MM.1S (cell line): ENCODE results near the gene FPGS.

Source experiments
- DNase-seq: peaks from one replicate; pipeline ENCODE4 v3.0.0-alpha.2; 2015
- H2AFZ ChIP-seq: fragments of 300-600 bp; sonication (generic); 2 replicates; pipeline ENCODE4 v1.6.0; 2016; ENCODE audit warnings: antibody characterized with exemption, low read length
- H3F3A ChIP-seq: fragments of 300-600 bp; sonication (generic); 2 replicates; pipeline ENCODE4 v1.6.1; 2016; ENCODE audit warnings: mild to moderate bottlenecking, antibody characterized with exemption, low read length, moderate library complexity, mixed read lengths; ENCODE audit not compliant: insufficient read depth
- H3K27ac ChIP-seq: fragments of 300-600 bp; sonication (generic); 2 replicates; pipeline ENCODE4 v1.5.1; 2016; ENCODE audit warnings: mild to moderate bottlenecking, low read length
- H3K27me3 ChIP-seq: fragments of 300-600 bp; sonication (generic); replicated peaks from 2 replicates; pipeline ENCODE4 v1.6.0; 2016; ENCODE audit warnings: low read length; ENCODE audit not compliant: insufficient read depth
- H3K36me3 ChIP-seq: fragments of 300-600 bp; sonication (generic); replicated peaks from 2 replicates; pipeline ENCODE4 v1.6.1; 2016; ENCODE audit warnings: mild to moderate bottlenecking, low read length, mixed read lengths; ENCODE audit not compliant: insufficient read depth
- H3K4me1 ChIP-seq: fragments of 300-600 bp; sonication (generic); 2 replicates; pipeline ENCODE4 v1.6.1; 2016; ENCODE audit warnings: low read length, mixed read lengths
- H3K4me2 ChIP-seq: fragments of 300-600 bp; sonication (generic); 2 replicates; pipeline ENCODE4 v1.6.0; 2016; ENCODE audit warnings: low read depth, low read length
- H3K4me3 ChIP-seq: fragments of 300-600 bp; sonication (generic); 2 replicates; pipeline ENCODE4 v1.5.1; 2016; ENCODE audit warnings: low read length, mixed read lengths
- H3K79me2 ChIP-seq: fragments of 300-600 bp; sonication (generic); 2 replicates; pipeline ENCODE4 v1.6.1; 2016; ENCODE audit warnings: mixed run types, low read length, mixed read lengths
- H3K9ac ChIP-seq: fragments of 300-600 bp; sonication (generic); 2 replicates; pipeline ENCODE4 v1.6.1; 2016; ENCODE audit warnings: low read length, mixed read lengths
- H3K9me2 ChIP-seq: fragments of 300-600 bp; sonication (generic); replicated peaks from 2 replicates; pipeline ENCODE4 v1.6.1; 2016; ENCODE audit warnings: mild to moderate bottlenecking, low read length, mixed read lengths; ENCODE audit not compliant: insufficient read depth
- H3K9me3 ChIP-seq: fragments of 300-600 bp; sonication (generic); replicated peaks from 2 replicates; pipeline ENCODE4 v1.6.1; 2016; ENCODE audit warnings: mild to moderate bottlenecking, low read length, mixed read lengths; ENCODE audit not compliant: insufficient read depth
- H4K20me1 ChIP-seq: fragments of 300-600 bp; sonication (generic); 2 replicates; pipeline ENCODE4 v1.6.1; 2016; ENCODE audit warnings: mild to moderate bottlenecking, low read length, moderate library complexity, mixed read lengths; ENCODE audit not compliant: insufficient read depth
- EZH2 ChIP-seq: fragments of 300-600 bp; sonication (generic); optimal IDR thresholded peaks from 2 replicates; pipeline ENCODE3; 2017; ENCODE audit warnings: low read depth, mild to moderate bottlenecking, antibody characterized with exemption, low read length, mixed read lengths
- EZH2phosphoT487 ChIP-seq: fragments of 300-600 bp; sonication (generic); IDR thresholded peaks from 2 replicates; pipeline ENCODE4 v1.6.1; 2018; ENCODE audit warnings: antibody characterized with exemption, low read length
- TF ChIP-seq, protein P1 (sequence below): fragments of 300-600 bp; sonication (generic); IDR thresholded peaks from 2 replicates; pipeline ENCODE4 v1.5.1; 2016; ENCODE audit warnings: antibody characterized with exemption, low read length, mixed read lengths

Gene FPGS

DNA sequence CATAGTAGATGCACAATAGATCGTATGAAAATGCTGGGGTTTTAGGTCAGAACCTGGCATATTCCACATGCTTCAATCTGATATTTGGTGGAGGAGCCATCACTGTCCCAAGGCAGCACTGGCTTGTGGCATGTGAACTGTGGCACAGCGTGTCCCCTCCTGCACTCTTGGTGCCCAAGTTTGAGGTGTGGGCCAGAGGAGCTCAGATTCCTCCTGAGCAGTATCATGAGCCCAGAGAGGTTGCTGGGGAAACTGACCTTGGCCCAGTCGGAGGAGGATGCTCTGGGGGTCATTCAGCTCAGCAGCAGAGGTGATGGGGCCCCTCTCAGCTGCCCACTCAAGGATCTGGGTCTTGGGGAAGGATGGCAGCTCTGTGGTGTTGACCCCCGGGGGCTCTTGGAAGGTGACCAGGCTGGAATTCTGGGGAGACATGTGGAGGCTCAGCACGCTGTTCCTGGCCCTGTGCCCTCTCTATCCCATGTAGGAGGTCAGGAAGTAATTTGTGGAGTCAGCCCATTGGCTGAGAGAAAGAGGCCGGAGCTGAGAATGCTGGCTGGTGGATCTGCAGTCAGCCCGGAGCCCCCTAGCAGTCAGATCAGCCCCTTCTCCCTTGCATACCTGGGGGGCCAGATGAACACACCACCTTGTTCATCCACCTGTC, 23.7 kb downstream of the FPGS start:
- Histone ChIP-seq H4K20me1 (no peaks in the 10 kb centered on the region), H3K4me2 (no peak overlapping the region), H3K4me1 (no peaks in the 10 kb centered on the region), H3K27me3 (no peaks in the 10 kb centered on the region; the same call in 1 of the 2 replicates), H3K27ac (no peak overlapping the region), H3K4me3 (no peak overlapping the region), H3K79me2 (no peaks in the 10 kb centered on the region), H2AFZ (no peak overlapping the region), H3F3A (0 out of 2 replicates have a peak, but pooled peaks cover 3% of the 10 kb centered on the region), H3K9ac (no peak overlapping the region), H3K36me3 (no peaks in the 10 kb centered on the region), H3K9me3 (no peaks in the 10 kb centered on the region), H3K9me2 (no peaks in the 10 kb centered on the region)
- no peak for TF ChIP-seq EZH2
- no peak for TF ChIP-seq EZH2phosphoT487
- TF ChIP-seq, protein P1, sequence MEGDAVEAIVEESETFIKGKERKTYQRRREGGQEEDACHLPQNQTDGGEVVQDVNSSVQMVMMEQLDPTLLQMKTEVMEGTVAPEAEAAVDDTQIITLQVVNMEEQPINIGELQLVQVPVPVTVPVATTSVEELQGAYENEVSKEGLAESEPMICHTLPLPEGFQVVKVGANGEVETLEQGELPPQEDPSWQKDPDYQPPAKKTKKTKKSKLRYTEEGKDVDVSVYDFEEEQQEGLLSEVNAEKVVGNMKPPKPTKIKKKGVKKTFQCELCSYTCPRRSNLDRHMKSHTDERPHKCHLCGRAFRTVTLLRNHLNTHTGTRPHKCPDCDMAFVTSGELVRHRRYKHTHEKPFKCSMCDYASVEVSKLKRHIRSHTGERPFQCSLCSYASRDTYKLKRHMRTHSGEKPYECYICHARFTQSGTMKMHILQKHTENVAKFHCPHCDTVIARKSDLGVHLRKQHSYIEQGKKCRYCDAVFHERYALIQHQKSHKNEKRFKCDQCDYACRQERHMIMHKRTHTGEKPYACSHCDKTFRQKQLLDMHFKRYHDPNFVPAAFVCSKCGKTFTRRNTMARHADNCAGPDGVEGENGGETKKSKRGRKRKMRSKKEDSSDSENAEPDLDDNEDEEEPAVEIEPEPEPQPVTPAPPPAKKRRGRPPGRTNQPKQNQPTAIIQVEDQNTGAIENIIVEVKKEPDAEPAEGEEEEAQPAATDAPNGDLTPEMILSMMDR = no peak
- no peak for DNase-seq

DNA sequence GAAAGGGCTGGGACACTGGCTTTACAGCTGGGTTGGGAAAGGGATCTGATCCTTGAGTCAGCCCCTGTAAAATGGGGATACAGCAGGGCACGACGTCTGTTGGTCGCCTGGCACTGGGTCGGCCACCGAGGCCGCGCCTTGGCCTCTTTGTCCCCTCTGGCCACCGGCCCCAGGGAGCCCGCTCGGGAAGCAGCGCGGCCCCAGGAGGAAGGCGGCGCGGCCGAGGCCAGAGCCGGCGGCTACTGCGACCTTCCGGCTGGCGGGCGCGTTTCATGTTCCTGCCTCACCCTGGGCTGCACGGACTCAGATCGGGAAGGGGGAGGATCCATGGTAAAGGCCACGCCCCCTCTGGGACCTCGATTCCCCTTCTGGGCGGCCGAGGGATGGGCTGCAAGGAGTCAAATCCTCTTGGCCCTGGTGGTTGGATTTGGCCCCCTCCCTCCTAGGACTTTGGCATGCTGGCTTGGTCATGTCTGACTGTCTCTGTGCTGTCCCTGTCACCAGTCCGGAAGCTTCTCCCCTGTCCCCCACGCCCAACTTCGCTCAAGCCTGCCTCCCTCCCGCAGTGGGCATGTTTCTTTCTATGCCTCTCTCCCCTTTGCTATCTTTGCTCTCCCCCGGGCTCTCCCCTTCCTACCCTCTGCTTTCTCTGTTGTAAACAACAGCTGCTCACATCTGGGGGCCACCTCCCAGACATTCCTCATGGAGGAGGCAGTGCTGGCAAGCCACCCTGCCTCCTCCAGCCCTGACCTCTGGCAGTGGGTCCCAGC, 25.8 kb downstream of the FPGS start:
- Histone ChIP-seq H4K20me1 (no peaks in the 10 kb centered on the region), H3K79me2 (no peaks in the 10 kb centered on the region), H3F3A (no peaks in the 10 kb centered on the region), H3K4me3 (no peak overlapping the region), H3K9ac (no peak overlapping the region), H2AFZ (no peak overlapping the region), H3K27me3 (no peaks in the 10 kb centered on the region; the same call in 1 of the 2 replicates), H3K9me3 (no peaks in the 10 kb centered on the region), H3K9me2 (no peaks in the 10 kb centered on the region), H3K4me1 (no peaks in the 10 kb centered on the region), H3K4me2 (no peak overlapping the region), H3K27ac (no peak overlapping the region), H3K36me3 (no peaks in the 10 kb centered on the region)
- TF ChIP-seq, protein P1 = no peak
- TF ChIP-seq EZH2 (no peak), EZH2phosphoT487 (no peak)
- DNase-seq = no peak

DNA sequence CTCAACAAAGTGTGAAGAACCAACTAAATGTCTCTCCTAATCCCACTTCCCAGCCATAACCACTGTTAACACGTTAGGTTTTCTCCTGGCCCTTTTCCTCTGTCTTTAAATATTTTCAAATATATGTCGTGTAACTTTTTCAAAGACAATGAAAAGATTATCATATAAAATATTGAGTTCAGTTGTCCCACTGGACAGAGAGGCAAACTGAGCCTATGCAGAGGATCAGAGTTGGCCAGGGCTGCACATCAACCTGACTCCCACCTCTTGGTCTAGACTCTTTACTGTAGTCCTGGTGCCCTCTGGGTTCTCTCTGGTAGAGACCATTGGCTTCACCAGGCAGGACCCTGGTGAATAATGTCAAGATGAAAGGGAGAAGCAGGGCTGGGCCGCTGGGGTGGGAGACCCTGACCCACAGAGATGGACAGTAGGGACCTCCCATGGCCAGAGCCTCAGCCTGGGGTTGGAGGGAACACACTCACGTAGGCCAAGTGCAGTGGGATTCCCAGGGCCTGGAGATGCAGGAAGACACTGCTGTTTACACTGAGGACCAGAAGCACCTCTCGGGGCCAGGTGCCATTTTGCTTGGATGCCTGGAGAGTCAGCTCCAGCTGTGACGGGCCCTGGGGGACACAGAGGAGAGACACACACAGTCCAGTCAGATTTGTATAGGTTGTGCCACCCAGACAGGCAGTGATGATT, 26.7 kb downstream of the FPGS start:
- Histone ChIP-seq H4K20me1 (no peaks in the 10 kb centered on the region), H3K4me3 (no peak overlapping the region), H3K4me1 (no peaks in the 10 kb centered on the region), H3K27ac (no peak overlapping the region), H3K27me3 (no peaks in the 10 kb centered on the region; the same call in 1 of the 2 replicates), H3K79me2 (no peaks in the 10 kb centered on the region), H3K4me2 (no peak overlapping the region), H3K9me3 (no peaks in the 10 kb centered on the region), H2AFZ (no peak overlapping the region), H3K36me3 (no peaks in the 10 kb centered on the region), H3F3A (no peaks in the 10 kb centered on the region), H3K9ac (no peak overlapping the region), H3K9me2 (no peaks in the 10 kb centered on the region)
- TF ChIP-seq EZH2phosphoT487 (no peak), EZH2 (no peak)
- TF ChIP-seq, protein P1 = no peak
- DNase-seq = no peak
